ENCODE results near the gene SLC50A1.
"Not testable (repeated sequence)": the region's sequence is repeated elsewhere in the genome, so short reads cannot be mapped to it uniquely, and the experiment has no call there.

DNA sequence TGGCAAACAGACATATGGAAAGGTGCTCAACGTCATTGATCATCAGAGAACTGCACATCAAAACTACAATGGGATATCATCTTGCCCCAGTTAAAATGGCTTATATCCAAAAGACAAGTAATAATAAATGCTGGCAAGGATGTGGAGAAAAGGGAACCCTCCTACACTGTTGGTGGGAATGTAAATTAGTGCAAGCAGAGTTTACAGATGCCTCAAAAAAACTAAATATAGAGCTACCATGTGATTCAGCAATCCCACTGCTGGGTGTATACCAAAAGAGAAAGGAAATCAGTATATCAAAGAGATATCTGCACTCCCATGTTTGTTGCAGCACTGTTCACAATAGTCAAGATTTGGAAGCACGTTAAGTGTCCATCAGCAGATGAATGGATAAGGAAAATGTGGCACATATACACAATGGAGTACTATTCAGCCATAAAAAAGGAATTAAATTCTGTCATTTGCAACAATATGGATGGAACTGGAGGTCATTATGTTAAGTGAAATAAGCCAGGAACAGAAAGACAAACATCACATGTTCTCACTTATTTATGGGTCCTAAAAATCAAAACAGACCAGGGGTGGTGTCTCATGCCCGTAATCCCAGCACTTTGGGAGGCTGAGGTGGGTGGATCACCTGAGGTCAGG lies 20.5 kb downstream of the SLC50A1 start:
- TF ChIP-seq CTCF (conservative IDR thresholded peaks at IDR 0.05); EZH2 (IDR thresholded peaks at IDR 0.05; ENCODE audit: low read depth): not testable (repeated sequence)

Data from PC-9 (cell line).